Muscle of arm (tissue), 12 donors: ENCODE data around the gene ARHGEF26. TPM values are rescaled to one million over a fixed set of nuclear protein-coding genes. Genes with fewer than 3 reads are reported as not detected.

Source experiments
- polyA plus RNA-seq, 12 donors: library from polyadenylated mRNA; unstranded; fragments of 120-200 nt; gene quantifications; one replicate each; pipeline ENCODE4 v1.2.1, GENCODE V29; 2013; ENCODE audit not compliant: insufficient read length in 12 of 12

The ARHGEF26 gene
- polyA plus RNA-seq, 12 donors: 8.8 to 24.9 (median 13.5) TPM; not detected in 1

Other genes with a start within 250 kb of the ARHGEF26 start
- gene DHX36, start 203.1 kb downstream of the ARHGEF26 start, polyA plus RNA-seq: 10 to 100 TPM in 11 of 12 donors, not detected in 1; 41.8 to 64.0 (median 54.3) TPM